COLO829 (cell line): ENCODE data around the gene CX3CR1.
"Not testable (repeated sequence)": the region's sequence is repeated elsewhere in the genome, so short reads cannot be mapped to it uniquely, and the experiment has no call there.

Experiments
- DNase-seq: peaks from one replicate; pipeline ENCODE4 v3.0.0; 2012; ENCODE audit warnings: low spot score

The CX3CR1 gene

GRCh38 chr3:39267631-39268548 lies 11.9 kb downstream of the CX3CR1 start:
- no peak for DNase-seq

DNA sequence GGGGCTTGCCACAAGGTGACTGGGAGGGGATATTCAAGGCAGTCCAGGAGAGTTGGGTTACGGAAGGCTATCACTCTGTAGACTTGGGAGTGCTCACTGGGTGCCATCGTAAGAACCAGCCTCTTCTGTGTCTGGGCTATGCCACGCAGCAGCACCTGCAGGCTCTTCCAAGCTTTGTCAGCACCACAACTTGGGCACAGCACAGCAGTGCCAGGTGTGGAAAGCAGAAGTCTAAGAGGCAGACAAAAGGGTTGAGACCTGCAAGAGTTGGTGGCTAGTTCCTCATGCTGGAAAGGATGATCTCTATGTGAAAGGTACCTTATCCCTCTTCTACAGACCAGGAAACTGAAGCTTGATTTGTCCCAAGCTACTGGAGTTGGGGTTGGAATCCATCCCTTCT lies 15.8 kb downstream of the CX3CR1 start:
- DNase-seq = no peak

DNA sequence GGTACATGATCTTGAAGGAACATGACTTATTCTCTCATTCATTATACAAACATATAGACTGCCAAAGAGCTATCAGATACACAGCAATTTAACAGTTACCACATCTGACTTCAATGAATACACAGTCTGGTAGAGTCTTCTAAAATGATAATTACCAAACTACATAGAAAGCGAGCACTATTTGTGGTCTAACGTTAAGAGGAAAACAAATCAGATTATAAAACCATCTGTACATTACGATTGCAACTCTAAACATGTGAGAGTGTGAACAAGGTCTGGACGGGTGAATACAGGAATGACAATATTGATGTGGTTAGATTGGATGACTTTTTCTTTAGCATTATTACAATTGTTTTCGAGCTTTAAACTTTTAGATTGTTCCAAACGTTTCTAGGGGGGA lies 16.3 kb downstream of the CX3CR1 start:
- no peak for DNase-seq

- DNase-seq = no peak
These were observed 17.0 kb downstream of the CX3CR1 start for GRCh38 chr3:39262846-39263245.

- no peak for DNase-seq
These were observed 18.1 kb downstream of the CX3CR1 start for GRCh38 chr3:39261726-39262125.

DNA sequence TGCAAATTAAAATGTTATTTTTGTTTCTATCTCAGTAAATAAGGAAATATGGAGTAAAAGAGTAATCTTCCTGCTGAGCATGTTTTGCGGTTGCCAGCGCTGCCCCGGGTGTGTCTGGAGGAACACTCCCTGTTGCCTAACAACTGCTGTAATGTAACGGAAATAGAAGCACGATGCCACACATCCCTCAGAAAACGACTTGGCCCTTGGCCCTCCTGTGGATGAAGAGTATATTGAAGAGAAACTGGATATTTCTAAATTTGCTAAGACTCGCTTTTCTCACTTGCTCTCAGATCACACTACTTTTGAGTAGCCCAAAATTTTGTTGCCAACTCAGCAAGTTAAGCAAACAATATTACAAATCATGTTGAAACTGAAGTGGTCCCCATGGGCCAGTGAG lies 18.9 kb downstream of the CX3CR1 start:
- DNase-seq = peak; percentile 89

- no peak for DNase-seq
These were observed 19.5 kb downstream of the CX3CR1 start for GRCh38 chr3:39260318-39260717.

DNA sequence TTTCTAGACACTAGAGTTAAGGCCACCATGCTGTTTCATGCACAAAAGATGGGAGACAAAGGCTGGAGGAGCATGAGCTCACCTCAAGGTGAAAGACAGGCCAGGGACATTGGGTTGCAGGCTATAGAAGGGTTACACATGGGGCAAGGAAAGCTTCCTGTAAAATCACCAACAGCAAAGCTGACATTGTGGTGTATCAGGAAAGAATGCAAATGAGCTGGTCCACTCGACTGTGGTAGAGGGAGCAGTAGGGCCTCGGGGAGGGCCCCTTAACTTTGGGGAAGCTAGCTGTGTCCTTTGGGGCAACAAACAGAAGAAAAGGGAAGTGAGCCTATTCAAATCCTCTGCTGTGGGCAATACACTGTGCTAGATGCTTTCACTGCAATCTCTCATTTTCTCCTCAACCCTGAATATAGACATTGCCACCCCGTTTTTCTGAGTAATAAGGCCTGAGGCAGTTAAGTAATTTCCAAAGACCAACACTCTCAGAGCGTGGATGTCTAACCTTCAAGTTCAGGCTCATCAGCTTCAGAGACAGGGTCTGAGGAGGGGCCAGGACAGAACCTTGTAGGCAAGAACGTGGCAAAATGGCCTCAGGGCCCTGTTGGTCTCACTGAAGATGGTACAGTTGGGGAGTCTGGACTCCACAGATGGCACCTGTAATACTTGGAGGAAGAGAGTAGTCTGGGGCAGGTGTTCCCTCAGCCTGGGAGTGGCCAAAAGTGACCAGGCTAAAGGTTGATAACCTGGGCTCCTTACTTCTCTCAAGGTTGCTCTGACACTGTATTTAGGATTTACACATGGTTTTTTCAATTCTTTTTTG lies 24.1 kb downstream of the CX3CR1 start:
- DNase-seq = no peak

DNA sequence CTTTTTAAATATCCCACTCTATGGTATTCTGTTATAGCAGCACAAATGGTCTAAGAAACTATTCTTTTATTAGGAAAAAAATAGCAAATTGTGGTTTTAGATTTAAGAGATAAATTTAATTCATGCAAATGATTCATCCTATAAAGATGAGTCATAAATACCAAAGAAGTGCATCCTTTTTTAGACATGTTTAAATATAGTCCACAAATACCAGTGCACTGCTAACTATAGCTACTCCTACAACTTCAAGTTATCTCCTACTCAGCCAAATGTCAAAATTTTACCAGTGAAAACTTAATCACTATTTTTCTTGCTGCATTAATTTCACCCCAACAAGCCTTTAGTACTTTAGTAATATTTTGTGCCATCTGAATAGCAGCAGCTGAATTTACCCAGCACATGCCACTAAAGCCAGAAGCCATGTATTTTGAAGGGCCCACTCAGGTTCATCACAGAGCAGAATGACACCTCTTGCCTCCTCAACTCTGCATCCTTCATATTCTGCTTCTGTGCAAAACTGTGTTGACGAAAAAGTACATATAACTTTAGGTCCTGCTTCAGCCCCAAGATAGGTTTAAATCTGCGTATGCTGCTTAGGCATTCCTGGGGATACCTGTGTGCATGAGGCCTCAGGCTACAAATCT lies 24.9 kb downstream of the CX3CR1 start:
- DNase-seq = peak; percentile 90

- DNase-seq = no peak
These were observed 28.3 kb downstream of the CX3CR1 start for GRCh38 chr3:39251576-39251975.

DNA sequence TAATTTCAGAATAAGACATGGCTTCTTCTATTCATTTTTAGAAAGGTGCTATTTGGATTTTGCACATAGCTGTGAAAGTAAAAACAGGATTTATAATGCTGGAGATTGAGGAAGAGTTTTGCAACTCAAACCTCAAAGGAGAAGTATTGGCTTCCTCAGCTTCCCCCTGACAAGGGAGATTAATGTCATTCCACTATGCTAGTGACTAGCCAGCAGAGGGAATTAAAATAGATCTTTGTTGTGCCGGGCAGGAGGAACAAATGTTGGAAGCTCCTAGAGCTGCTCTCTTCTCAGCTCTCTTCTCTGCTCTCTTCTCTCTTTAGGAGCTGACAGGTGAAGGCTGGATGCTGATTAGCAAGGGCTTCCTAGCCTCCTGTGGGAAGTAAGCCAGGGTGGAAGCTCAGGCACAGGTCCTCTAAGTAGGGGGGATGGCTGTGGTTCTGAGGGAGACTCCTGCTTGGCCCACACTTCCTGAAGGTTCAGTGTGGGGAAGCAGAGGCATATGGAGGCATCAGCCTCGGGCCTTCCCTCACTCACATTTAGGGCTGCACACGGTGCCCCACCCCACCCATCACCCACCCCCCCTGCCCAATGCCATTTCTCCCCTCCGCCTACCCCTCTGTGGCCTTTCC lies 29.6 kb downstream of the CX3CR1 start:
- no peak for DNase-seq

DNA sequence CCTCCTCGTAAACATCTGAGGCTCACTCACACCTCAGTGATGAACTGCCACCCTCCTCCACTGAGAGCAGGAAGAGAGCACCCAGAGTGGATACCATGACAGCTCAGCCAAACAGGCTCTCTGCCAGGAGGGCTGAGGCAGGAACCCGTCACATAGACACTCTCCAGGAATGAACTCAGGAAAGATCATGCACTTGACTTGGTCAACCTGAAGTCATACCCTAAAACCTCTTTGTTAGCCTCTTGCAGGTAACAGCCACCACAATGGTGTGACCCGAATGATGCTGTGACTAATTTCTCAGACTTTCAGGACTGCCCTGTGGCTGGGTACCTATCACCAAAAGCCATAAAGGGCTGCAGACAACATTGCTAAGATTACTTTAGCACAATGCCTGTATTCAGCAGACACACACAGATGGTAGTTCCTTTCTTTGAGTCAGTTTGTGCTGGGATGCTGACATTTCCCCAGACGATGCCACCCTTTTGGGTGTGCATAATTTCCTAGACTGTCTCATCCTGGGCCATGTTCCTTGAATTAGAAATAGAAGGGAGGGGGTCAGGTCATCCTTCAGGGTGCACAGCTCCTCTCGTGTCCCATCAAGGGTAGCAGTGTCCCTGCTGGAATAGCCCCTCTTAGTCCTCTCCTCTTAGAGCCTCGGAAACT lies 30.3 kb downstream of the CX3CR1 start:
- DNase-seq = no peak

- no peak for DNase-seq
These were observed 38.3 kb downstream of the CX3CR1 start for GRCh38 chr3:39241561-39241960.

GRCh38 chr3:39237027-39237426 lies 42.8 kb downstream of the CX3CR1 start:
- DNase-seq = no peak

- no peak for DNase-seq
These were observed 45.2 kb downstream of the CX3CR1 start for GRCh38 chr3:39234651-39235050.

- no peak for DNase-seq
These were observed 47.0 kb downstream of the CX3CR1 start for GRCh38 chr3:39232859-39233258.

- no peak for DNase-seq
These were observed 49.4 kb downstream of the CX3CR1 start for GRCh38 chr3:39230453-39230852.

- DNase-seq = no peak
These were observed 51.3 kb downstream of the CX3CR1 start for GRCh38 chr3:39228496-39228895.

DNA sequence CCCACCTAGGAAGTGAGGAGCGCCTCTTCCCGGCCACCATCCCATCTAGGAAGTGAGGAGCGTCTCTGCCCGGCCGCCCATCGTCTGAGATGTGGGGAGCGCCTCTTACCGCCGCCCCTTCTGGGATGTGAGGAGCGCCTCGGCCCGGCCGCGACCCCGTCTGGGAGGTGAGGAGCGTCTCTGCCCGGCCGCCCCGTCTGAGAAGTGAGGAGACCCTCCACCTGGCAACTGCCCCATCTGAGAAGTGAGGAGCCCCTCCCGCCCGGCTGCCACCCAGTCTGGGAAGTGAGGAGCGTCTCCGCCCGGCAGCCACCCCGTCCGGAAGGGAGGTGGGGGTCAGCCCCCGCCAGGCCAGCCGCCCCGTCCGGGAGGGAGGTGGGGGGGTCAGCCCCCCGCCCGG lies 52.2 kb downstream of the CX3CR1 start:
- DNase-seq = not testable (repeated sequence)

GRCh38 chr3:39226106-39226741 lies 53.6 kb downstream of the CX3CR1 start:
- no peak for DNase-seq

DNA sequence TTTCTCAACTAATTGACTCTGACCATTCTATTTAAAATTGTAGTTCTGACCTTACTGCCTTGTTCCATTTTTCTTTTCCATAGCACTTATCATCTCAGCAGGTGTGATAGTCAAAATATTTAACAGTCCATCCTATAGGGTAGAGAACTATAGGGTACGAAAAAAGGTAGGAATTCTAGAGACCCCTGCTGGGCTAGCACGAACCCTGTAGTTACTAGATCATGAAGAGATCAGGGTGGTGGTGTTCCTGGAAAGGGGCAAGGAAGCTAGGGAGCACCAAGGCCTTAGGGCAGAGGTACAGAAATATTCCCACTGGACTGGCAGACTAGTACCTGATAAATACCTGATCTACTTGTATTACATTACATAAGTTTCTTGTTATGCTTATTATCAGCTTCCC lies 55.5 kb downstream of the CX3CR1 start:
- no peak for DNase-seq
